ENCODE results near the gene INPP5J.
"Not testable (repeated sequence)": the region's sequence is repeated elsewhere in the genome, so short reads cannot be mapped to it uniquely, and the experiment has no call there.

INPP5J gene

DNA sequence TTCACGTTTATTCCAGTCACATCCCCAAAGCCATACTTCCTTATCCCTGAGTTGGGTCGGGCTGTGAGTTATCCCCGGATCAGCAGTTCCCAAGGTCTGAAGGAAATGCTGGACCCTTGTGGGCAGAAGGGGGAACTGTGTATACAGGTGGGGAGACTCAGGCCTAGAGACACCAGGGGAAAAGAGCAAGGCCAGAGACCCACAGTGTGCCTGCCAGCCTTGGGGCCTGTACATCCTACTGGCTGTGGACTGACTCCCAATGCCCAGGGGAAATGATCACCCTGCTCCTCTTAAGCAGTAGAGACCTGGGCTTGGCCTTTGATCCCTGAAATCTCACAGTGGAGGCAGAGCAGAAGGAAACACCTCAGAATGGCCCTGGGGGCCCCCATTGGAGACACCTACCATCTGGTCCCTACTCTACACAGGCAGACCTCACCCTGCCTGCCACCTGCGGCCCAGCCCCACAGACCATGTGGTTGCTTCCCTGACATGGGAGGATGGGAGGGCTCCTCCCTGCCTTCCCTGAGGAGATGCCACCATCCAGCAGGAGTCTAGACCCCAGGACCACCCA, 16.7 kb upstream of the INPP5J start:
- peaks cover 3% of the 10 kb centered on the region for H3K36me3 Mint-ChIP-seq
- peaks cover 23% of the 10 kb centered on the region for H3K4me1 Mint-ChIP-seq (ENCODE audit: low read depth)
- H3K4me3 Mint-ChIP-seq = peak overlapping the region; percentile 52
- no peaks in the 10 kb centered on the region for H3K9me3 Mint-ChIP-seq (ENCODE audit: low read depth)
- no peaks in the 10 kb centered on the region for H3K27me3 Mint-ChIP-seq
- H3K27ac Mint-ChIP-seq = no peak overlapping the region

DNA sequence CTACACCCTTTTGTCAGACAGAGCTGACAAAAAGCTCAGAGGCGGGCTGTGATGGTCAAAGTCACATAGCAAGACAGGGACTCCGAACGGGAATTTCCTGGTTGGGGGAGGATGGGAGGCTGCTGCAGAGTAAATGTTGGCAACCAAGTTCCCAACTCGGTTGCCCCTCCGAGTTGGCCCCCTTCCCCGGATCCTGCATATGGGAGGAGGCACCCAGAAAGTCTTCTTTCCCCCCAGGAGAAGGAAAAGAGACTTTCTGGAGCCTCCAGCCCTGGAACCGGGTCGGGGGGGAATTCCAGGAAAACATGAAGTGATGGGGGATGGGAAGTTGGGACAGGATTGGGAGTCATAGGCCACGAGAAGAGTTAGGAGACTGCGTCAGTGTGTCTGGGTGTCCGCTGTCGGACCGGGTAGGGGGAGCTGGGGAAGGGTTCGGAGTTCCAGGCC, 16.0 kb upstream of the INPP5J start:
- peaks cover 3% of the 10 kb centered on the region for H3K36me3 Mint-ChIP-seq
- peaks cover 23% of the 10 kb centered on the region for H3K4me1 Mint-ChIP-seq (ENCODE audit: low read depth)
- peak overlapping the region; percentile 95 for H3K4me3 Mint-ChIP-seq
- H3K27me3 Mint-ChIP-seq = no peaks in the 10 kb centered on the region
- H3K27ac Mint-ChIP-seq = peak overlapping the region; percentile 34
- H3K9me3 Mint-ChIP-seq (ENCODE audit: low read depth) = no peaks in the 10 kb centered on the region

GRCh38 chr22:31107178-31107893, 15.4 kb upstream of the INPP5J start, which contains the start of gene SELENOM:
TSS of gene SELENOM (minus strand) at chr22:31107568. CDS start at chr22:31107505, 63 bp downstream.
- Mint-ChIP-seq H3K9me3 (ENCODE audit: low read depth) (no peaks in the 10 kb centered on the region), H3K27me3 (no peaks in the 10 kb centered on the region), H3K4me1 (ENCODE audit: low read depth) (peaks cover 23% of the 10 kb centered on the region), H3K4me3 (peak within 1 kb of the TSS; percentile 95), H3K27ac (peak within 1 kb of the TSS; percentile 84), H3K36me3 (peaks cover 3% of the 10 kb centered on the region)

- H3K36me3 Mint-ChIP-seq = peaks cover 3% of the 10 kb centered on the region
- peak overlapping the region; percentile 84 for H3K27ac Mint-ChIP-seq
- peaks cover 23% of the 10 kb centered on the region for H3K4me1 Mint-ChIP-seq (ENCODE audit: low read depth)
- H3K4me3 Mint-ChIP-seq = peak overlapping the region; percentile 95
- H3K27me3 Mint-ChIP-seq = no peaks in the 10 kb centered on the region
- H3K9me3 Mint-ChIP-seq (ENCODE audit: low read depth) = no peaks in the 10 kb centered on the region
These were observed 14.9 kb upstream of the INPP5J start for GRCh38 chr22:31107894-31108218.

DNA sequence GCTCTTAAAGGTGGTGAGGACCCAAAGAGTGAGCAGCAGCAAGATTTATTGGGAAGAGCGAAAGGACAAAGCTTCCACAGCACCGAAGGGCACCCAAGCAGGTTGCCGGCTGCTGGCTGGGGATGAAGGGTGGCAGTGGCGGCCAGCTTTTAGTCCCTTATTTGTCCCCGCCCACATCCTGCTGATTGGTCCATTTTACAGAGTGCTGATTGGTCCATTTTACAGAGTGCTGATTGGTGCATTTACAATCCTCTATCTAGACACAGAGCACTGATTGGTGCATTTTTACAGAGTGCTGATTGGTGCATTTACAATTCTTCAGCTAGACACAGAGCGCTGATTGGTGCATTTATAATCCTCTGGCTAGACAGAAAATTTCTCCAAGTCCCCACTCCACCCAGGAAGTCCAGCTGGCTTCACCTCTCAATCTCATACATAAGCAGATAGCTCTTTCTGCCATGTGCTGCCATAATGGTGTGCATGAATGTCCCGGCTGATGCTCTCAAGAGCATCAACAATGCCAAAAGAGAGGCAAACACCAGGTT, 10.1 kb upstream of the INPP5J start:
- not testable (repeated sequence) for H3K4me1 Mint-ChIP-seq (ENCODE audit: low read depth); H3K27me3 Mint-ChIP-seq; H3K36me3 Mint-ChIP-seq; H3K9me3 Mint-ChIP-seq (ENCODE audit: low read depth); H3K4me3 Mint-ChIP-seq; H3K27ac Mint-ChIP-seq

GRCh38 chr22:31118046-31118820, 4.5 kb upstream of the INPP5J start:
- Mint-ChIP-seq H3K27ac (no peak overlapping the region), H3K27me3 (no peaks in the 10 kb centered on the region), H3K4me3 (no peak overlapping the region), H3K9me3 (ENCODE audit: low read depth) (no peaks in the 10 kb centered on the region), H3K36me3 (no peaks in the 10 kb centered on the region), H3K4me1 (ENCODE audit: low read depth) (no peaks in the 10 kb centered on the region)

GRCh38 chr22:31119026-31119717, 3.6 kb upstream of the INPP5J start:
- no peak overlapping the region for H3K4me3 Mint-ChIP-seq
- H3K4me1 Mint-ChIP-seq (ENCODE audit: low read depth) = no peaks in the 10 kb centered on the region
- no peak overlapping the region for H3K27ac Mint-ChIP-seq
- H3K27me3 Mint-ChIP-seq = no peaks in the 10 kb centered on the region
- no peaks in the 10 kb centered on the region for H3K9me3 Mint-ChIP-seq (ENCODE audit: low read depth)
- H3K36me3 Mint-ChIP-seq = no peaks in the 10 kb centered on the region

- Mint-ChIP-seq H3K4me3 (no peak overlapping the region), H3K36me3 (no peaks in the 10 kb centered on the region)
These were observed 2.5 kb upstream of the INPP5J start for GRCh38 chr22:31120230-31120629.

DNA sequence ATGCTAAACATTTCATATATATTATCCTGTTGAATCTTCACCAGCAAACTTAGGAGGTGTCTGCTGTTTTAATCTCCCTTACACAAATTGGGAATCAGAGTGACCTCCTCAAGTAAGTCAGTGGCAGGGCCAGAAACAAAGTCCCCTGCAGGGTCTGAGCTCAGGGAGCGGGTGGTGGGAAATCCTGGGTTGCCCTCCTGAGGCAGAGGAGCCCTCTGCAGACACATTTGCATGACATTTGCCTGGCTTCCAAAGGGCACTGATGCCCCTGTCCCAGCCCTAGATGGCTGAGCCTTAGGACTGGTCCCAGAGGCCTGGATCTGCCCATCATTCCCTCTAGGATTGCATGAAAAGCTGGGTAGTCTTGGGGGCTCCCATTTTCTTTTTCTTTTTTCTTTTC, 2.1 kb upstream of the INPP5J start:
- H3K36me3 Mint-ChIP-seq = no peaks in the 10 kb centered on the region

More at GRCh38 chr22:31120230-31120629, 2.5 kb upstream of the INPP5J start:
- no peaks in the 10 kb centered on the region for H3K4me1 Mint-ChIP-seq (ENCODE audit: low read depth)
- H3K27me3 Mint-ChIP-seq = no peaks in the 10 kb centered on the region
- no peak overlapping the region for H3K27ac Mint-ChIP-seq
- H3K9me3 Mint-ChIP-seq (ENCODE audit: low read depth) = no peaks in the 10 kb centered on the region

DNA sequence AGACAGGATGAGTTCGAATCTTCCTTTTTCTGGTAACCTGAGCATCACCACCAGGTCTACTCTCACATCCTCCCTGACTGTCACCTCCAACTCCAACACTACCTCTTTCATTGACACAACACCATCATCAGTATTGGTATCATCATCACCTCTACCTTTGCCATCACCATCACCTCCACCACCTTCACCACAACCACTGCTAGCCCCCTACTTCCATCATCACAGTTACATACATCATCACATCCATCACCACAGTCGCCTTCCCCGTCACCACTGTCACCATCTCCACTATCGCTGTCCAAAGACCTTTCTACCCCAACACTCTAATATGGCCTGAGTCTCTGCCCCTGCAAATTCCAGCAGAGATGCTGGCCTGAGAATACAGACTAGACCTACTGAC, 1.4 kb upstream of the INPP5J start:
- no peaks in the 10 kb centered on the region for H3K36me3 Mint-ChIP-seq
- H3K9me3 Mint-ChIP-seq (ENCODE audit: low read depth) = no peaks in the 10 kb centered on the region
- H3K27ac Mint-ChIP-seq = no peak overlapping the region

More for the DNA sequence above, 2.1 kb upstream of the INPP5J start:
- H3K4me1 Mint-ChIP-seq (ENCODE audit: low read depth) = no peaks in the 10 kb centered on the region
- no peaks in the 10 kb centered on the region for H3K9me3 Mint-ChIP-seq (ENCODE audit: low read depth)
- no peaks in the 10 kb centered on the region for H3K27me3 Mint-ChIP-seq
- no peak overlapping the region for H3K27ac Mint-ChIP-seq
- no peak overlapping the region for H3K4me3 Mint-ChIP-seq

GRCh38 chr22:31122196-31122531, 602 bp upstream of the INPP5J start:
- H3K9me3 Mint-ChIP-seq (ENCODE audit: low read depth) = no peaks in the 10 kb centered on the region
- H3K4me3 Mint-ChIP-seq = no peak overlapping the region
- no peaks in the 10 kb centered on the region for H3K27me3 Mint-ChIP-seq
- no peaks in the 10 kb centered on the region for H3K36me3 Mint-ChIP-seq
- H3K27ac Mint-ChIP-seq = no peak overlapping the region
- no peaks in the 10 kb centered on the region for H3K4me1 Mint-ChIP-seq (ENCODE audit: low read depth)

More for the DNA sequence above, 1.4 kb upstream of the INPP5J start:
- Mint-ChIP-seq H3K4me1 (ENCODE audit: low read depth) (no peaks in the 10 kb centered on the region), H3K27me3 (no peaks in the 10 kb centered on the region), H3K4me3 (no peak overlapping the region)

DNA sequence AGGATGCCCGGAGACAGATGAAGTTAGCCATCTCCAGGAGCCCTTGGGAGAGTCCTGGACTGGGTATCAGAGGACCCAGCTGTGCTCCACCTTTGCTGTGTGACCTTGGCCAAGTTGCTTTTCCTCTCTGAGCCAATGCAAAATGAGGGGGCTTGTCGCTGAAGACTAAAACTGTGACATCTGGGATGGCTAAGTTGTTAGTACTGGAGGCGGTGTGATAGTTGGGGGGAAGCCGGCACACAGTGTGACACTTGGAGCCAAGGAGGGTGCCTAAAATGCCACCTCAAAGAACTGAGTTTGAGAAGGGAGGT, 481 bp downstream of the INPP5J start:
- Mint-ChIP-seq H3K9me3 (ENCODE audit: low read depth) (no peaks in the 10 kb centered on the region), H3K27ac (no peak overlapping the region), H3K4me1 (ENCODE audit: low read depth) (no peaks in the 10 kb centered on the region), H3K27me3 (no peaks in the 10 kb centered on the region), H3K36me3 (no peaks in the 10 kb centered on the region), H3K4me3 (no peak overlapping the region)

- no peaks in the 10 kb centered on the region for H3K9me3 Mint-ChIP-seq (ENCODE audit: low read depth)
- H3K27ac Mint-ChIP-seq = no peak overlapping the region
- H3K4me3 Mint-ChIP-seq = no peak overlapping the region
- no peaks in the 10 kb centered on the region for H3K27me3 Mint-ChIP-seq
- no peaks in the 10 kb centered on the region for H3K4me1 Mint-ChIP-seq (ENCODE audit: low read depth)
- H3K36me3 Mint-ChIP-seq = no peaks in the 10 kb centered on the region
These were observed 1.5 kb downstream of the INPP5J start for GRCh38 chr22:31124290-31124689.

DNA sequence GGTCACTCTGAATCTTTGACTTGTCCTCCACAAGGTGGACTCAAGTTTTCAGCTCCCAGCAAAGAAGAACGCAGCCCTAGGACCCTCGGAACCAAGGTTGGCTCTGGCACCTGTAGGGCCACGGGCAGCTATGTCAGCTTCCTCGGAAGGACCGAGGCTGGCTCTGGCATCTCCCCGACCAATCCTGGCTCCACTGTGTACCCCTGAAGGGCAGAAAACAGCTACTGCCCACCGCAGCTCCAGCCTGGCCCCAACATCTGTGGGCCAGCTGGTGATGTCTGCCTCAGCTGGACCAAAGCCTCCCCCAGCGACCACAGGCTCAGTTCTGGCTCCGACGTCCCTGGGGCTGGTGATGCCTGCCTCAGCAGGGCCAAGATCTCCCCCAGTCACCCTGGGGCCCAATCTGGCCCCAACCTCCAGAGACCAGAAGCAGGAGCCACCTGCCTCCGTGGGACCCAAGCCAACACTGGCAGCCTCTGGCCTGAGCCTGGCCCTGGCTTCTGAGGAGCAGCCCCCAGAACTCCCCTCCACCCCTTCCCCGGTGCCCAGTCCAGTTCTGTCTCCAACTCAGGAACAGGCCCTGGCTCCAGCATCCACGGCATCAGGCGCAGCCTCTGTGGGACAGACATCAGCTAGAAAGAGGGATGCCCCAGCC, 2.2 kb downstream of the INPP5J start:
- H3K9me3 Mint-ChIP-seq (ENCODE audit: low read depth) = no peaks in the 10 kb centered on the region
- H3K4me1 Mint-ChIP-seq (ENCODE audit: low read depth) = no peaks in the 10 kb centered on the region
- H3K36me3 Mint-ChIP-seq = no peaks in the 10 kb centered on the region
- H3K4me3 Mint-ChIP-seq = no peak overlapping the region
- H3K27me3 Mint-ChIP-seq = no peaks in the 10 kb centered on the region
- no peak overlapping the region for H3K27ac Mint-ChIP-seq

Data from activated naive CD8-positive, alpha-beta T cell (primary cell).